Neuron (in vitro differentiated cells): ENCODE data around the gene PROM1.

Source experiments
- H2AFZ ChIP-seq: one replicate; pipeline ENCODE4 v1.6.1; 2013; ENCODE audit warnings: low read depth, mild to moderate bottlenecking, inconsistent platforms, low read length, moderate library complexity
- H3K27me3 ChIP-seq: one replicate; pipeline ENCODE4 v1.6.1; 2013; ENCODE audit warnings: low read length; ENCODE audit not compliant: insufficient read depth
- H3K36me3 ChIP-seq: one replicate; pipeline ENCODE4 v1.6.1; 2013; ENCODE audit warnings: low read length; ENCODE audit not compliant: insufficient read depth
- H3K4me1 ChIP-seq: one replicate; pipeline ENCODE4 v1.6.1; 2013; ENCODE audit warnings: low read length; ENCODE audit not compliant: insufficient read depth
- H3K4me3 ChIP-seq: 2 replicates; pipeline ENCODE4 v1.5.1; 2013; ENCODE audit warnings: mild to moderate bottlenecking, low read length, moderate library complexity
- H3K9me3 ChIP-seq: one replicate; pipeline ENCODE4 v1.6.1; 2013; ENCODE audit warnings: low read length

PROM1 gene

DNA sequence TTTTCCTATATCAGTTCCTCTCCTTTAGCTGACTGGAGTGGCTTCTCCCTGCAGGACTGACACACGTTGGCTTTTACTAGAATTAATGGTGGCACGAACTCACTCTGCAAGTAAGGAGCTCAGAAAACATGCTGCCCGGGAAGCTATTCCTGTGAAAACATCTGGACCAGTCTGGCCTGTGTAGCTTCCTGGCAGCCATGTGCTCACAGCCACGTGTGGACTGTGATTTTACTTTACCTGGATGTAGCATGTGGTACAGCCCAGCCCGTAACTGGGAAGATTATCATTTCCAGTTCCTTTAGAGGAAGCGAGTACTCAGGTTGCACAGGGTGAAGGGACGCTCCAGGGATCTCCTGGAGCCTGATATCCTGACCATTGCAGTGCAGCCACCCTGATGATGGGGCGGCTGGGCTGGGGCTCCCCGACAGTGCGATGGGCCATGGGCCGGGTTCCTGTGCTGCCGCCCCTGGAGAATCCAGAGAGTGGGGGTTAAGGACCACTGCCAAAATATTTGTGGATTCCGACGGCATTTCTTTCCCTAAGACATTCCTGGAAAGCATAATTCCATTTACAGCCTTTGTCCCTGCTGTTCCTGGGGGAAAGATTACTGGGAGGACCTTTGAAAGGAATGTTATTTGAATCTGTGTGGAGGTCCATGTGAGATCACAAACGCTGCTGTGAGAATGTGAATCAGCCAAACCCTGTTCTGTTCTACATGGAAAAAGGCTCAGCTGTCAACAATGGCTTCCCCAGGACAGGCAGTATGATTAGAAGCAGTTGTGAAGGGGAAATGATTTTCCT is 35.0 kb downstream of the PROM1 start:
- Histone ChIP-seq H3K36me3 (no peaks in the 10 kb centered on the region), H3K9me3 (no peaks in the 10 kb centered on the region), H2AFZ (no peak overlapping the region), H3K4me3 (no peak overlapping the region), H3K27me3 (no peaks in the 10 kb centered on the region), H3K4me1 (no peaks in the 10 kb centered on the region)

GRCh38 chr4:16045687-16046086 is 38.1 kb downstream of the PROM1 start:
- H3K36me3 ChIP-seq, result no peaks in the 10 kb centered on the region
- no peaks in the 10 kb centered on the region for H3K9me3 ChIP-seq
- H3K27me3 ChIP-seq, result no peaks in the 10 kb centered on the region
- H3K4me1 ChIP-seq, result no peaks in the 10 kb centered on the region
- no peak overlapping the region for H2AFZ ChIP-seq
- H3K4me3 ChIP-seq, result no peak overlapping the region

DNA sequence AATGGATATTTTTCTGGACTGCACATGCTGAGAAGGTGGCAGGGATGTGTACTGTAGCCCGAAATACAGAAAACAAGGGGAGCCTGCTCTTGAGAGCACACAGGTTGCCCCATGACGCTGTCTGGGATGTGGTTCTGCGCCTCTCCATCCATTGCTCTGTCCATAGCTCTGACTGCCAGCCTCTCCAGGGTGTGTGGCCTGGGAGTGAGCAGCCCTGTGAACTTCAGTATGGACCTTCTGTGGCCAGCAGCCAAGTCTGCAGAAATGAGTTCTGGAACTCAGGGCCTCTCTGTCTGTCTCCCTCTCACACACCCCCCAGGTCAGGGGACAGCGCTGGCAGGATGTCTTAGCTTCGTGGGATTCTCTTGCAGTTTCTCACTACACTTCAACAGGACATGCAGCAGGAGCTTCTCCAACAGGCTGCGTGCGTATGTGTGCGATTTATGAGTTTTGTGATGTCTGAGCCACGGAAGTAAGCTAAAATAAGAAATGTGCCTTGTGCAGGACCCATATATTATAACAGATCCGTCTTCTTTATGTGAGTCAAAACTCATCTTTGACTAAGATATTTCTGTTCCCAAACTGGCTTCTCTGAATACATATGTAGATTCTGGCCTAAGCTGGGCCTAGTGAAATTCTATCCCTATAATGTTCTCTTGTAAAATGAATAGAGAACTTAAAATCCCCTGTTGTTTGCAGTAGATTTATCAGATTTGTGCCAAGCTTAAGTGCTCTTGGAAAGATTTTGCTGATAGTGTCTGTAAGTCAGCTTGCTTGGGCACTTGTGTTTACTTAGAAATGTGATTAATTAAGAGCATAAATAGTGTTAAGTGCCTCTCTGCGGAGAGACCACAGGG is 40.0 kb downstream of the PROM1 start:
- Histone ChIP-seq H3K4me1 (no peaks in the 10 kb centered on the region), H3K27me3 (no peaks in the 10 kb centered on the region), H3K36me3 (no peaks in the 10 kb centered on the region), H3K9me3 (no peaks in the 10 kb centered on the region), H3K4me3 (no peak overlapping the region), H2AFZ (no peak overlapping the region)

DNA sequence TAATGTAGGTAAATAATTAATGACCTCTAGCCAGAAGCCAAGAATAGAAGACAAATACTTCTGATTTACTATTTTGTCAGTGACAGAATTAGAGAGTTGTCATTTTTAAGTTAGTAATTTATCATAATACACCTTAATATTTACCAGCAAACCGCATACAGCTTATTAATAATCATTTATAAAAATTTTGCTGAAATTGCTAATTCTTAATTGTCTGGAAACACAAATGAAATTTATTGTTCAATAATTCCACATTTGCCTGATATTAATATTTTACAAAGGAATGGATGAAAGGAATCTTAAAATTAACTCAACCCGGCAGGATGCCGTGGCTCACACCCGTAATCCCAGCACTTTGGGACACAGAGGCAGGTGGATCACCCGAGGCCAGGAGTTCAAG is 44.7 kb downstream of the PROM1 start:
- H3K27me3 ChIP-seq, result no peaks in the 10 kb centered on the region
- H3K4me1 ChIP-seq, result no peaks in the 10 kb centered on the region
- H3K9me3 ChIP-seq, result no peaks in the 10 kb centered on the region
- H2AFZ ChIP-seq, result no peak overlapping the region
- no peak overlapping the region for H3K4me3 ChIP-seq
- H3K36me3 ChIP-seq, result peaks cover 11% of the 10 kb centered on the region

DNA sequence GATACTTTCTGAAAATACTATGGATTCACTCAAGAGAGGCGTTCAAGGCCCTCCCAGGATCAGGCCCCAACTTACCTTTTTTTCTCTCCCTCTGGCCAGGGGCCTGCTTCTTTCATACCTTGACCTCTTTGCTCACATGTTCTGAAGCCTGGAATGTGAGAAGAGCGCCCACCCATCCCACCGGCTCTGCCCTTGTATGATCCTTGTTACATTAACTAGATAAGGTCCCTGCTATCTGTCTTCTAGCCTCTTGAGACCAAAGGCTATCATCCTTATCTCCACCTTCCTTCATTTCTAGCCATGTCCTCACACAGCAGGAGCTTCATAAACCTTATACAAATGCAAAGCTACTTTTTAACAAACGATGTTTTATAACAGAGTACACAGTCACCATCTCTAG is 45.9 kb downstream of the PROM1 start:
- Histone ChIP-seq H3K27me3 (no peaks in the 10 kb centered on the region), H3K4me3 (no peak overlapping the region), H3K36me3 (peaks cover 11% of the 10 kb centered on the region), H2AFZ (no peak overlapping the region), H3K4me1 (peaks cover 5% of the 10 kb centered on the region), H3K9me3 (no peaks in the 10 kb centered on the region)

GRCh38 chr4:16035843-16036242 is 48.0 kb downstream of the PROM1 start:
- Histone ChIP-seq H3K4me3 (no peak overlapping the region), H3K4me1 (peaks cover 24% of the 10 kb centered on the region), H3K9me3 (no peaks in the 10 kb centered on the region)

GRCh38 chr4:16034010-16034748 is 49.6 kb downstream of the PROM1 start:
- Histone ChIP-seq H3K36me3 (peaks cover 11% of the 10 kb centered on the region), H3K4me3 (no peak overlapping the region), H3K27me3 (no peaks in the 10 kb centered on the region), H2AFZ (no peak overlapping the region), H3K9me3 (no peaks in the 10 kb centered on the region), H3K4me1 (peaks cover 26% of the 10 kb centered on the region)

More at GRCh38 chr4:16035843-16036242, 48.0 kb downstream of the PROM1 start:
- Histone ChIP-seq H3K36me3 (peaks cover 11% of the 10 kb centered on the region), H3K27me3 (no peaks in the 10 kb centered on the region), H2AFZ (no peak overlapping the region)

- Histone ChIP-seq H3K9me3 (no peaks in the 10 kb centered on the region), H3K36me3 (peaks cover 5% of the 10 kb centered on the region), H3K4me1 (peaks cover 29% of the 10 kb centered on the region), H3K27me3 (no peaks in the 10 kb centered on the region), H3K4me3 (no peak overlapping the region), H2AFZ (no peak overlapping the region)
These were observed 51.4 kb downstream of the PROM1 start for GRCh38 chr4:16032396-16032770.

DNA sequence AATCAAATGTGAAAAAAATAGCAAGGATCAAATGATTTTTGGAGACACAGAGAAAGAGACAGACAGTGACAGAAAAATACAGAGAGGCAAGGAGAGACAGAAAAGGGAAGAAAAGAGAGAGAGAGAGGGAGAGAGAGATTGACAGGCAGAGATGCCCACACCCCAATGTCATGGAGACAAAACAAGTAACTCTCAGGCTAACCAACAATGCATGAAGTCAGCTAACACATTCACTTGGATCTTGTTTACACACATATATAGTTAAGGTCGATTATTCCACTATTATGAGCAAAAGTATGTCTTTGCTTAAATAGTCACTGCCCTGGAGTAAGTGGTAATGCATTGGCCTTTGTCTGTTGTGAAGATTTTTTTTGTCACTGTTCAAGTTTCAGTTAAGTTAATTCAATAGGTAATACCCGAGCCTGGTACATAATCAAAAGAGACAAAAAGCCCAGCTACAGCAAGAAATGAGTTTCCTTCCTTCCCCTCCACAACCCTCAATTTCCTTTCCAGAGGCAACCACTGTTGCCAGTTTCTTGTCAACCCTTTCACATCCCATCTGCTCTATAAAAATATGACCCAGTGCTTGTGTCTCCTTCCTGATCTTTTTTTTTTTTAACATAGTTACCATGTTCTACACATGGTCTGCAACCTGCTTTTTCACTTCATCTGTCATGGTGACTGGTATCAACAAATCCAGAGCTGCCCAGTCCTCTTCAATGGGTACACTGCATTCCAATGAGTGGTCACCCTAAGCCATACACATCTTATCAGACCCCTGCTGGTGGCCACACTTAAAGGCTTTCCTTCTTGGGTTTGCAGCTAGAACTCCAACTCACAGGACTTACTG is 52.1 kb downstream of the PROM1 start:
- Histone ChIP-seq H2AFZ (no peak overlapping the region), H3K27me3 (no peaks in the 10 kb centered on the region), H3K4me3 (no peak overlapping the region)

GRCh38 chr4:16029886-16030285 is 53.9 kb downstream of the PROM1 start:
- no peaks in the 10 kb centered on the region for H3K9me3 ChIP-seq
- peaks cover 5% of the 10 kb centered on the region for H3K36me3 ChIP-seq
- no peaks in the 10 kb centered on the region for H3K27me3 ChIP-seq
- no peak overlapping the region for H3K4me3 ChIP-seq
- H3K4me1 ChIP-seq, result peaks cover 29% of the 10 kb centered on the region
- no peak overlapping the region for H2AFZ ChIP-seq

More for the DNA sequence above, 52.1 kb downstream of the PROM1 start:
- no peaks in the 10 kb centered on the region for H3K9me3 ChIP-seq
- H3K4me1 ChIP-seq, result peaks cover 29% of the 10 kb centered on the region
- peaks cover 2% of the 10 kb centered on the region for H3K36me3 ChIP-seq

- no peak overlapping the region for H3K4me3 ChIP-seq
- H3K36me3 ChIP-seq, result peaks cover 10% of the 10 kb centered on the region
- no peak overlapping the region for H2AFZ ChIP-seq
- no peaks in the 10 kb centered on the region for H3K27me3 ChIP-seq
- H3K9me3 ChIP-seq, result no peaks in the 10 kb centered on the region
- peaks cover 29% of the 10 kb centered on the region for H3K4me1 ChIP-seq
These were observed 54.6 kb downstream of the PROM1 start for GRCh38 chr4:16029262-16029661.

DNA sequence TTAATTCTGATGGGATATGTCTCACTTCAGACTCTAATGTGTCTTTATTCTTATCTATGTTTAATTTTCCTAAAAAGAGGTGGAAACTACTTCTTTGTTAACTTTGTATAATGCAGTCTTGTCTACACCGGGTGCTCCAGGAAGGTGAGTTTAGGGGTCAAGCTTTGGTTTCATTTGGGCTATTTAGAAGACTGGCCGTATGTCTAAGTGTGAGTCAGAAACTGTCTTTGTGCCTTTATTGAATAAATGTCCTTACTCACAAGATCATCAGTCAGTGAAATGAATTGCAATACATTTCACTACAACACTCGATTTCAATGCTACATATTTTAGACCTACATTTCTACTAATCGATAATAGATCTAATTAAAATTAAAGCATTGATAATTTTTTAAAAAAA is 56.2 kb downstream of the PROM1 start:
- peaks cover 20% of the 10 kb centered on the region for H3K4me1 ChIP-seq
- H3K9me3 ChIP-seq, result no peaks in the 10 kb centered on the region
- H3K27me3 ChIP-seq, result no peaks in the 10 kb centered on the region
- H2AFZ ChIP-seq, result no peak overlapping the region
- H3K36me3 ChIP-seq, result peaks cover 24% of the 10 kb centered on the region
- H3K4me3 ChIP-seq, result no peak overlapping the region
